HepG2 (cell line): ENCODE measurements around the gene FAIM2. TPM values are rescaled to one million over a fixed set of nuclear protein-coding genes. Genes with fewer than 3 reads are reported as not detected.

Experiments used
- ATAC-seq: fragments of 200-7000 bp; cut with Tn5 transposase; 3 replicates; pipeline ENCODE4 v1.9.1; 2020; ENCODE audit warnings: mild to moderate bottlenecking, moderate library complexity
- BruUV-seq: library from RNA; stranded (reverse); fragments of 400-500 nt; replicated peaks from 2 replicates; lab custom pipeline; 2021; lab: Mats Ljungman, UMichigan
- CTCF ChIA-PET: fragments of 300-600 bp; formaldehyde crosslinking; extraction: SDS; loops from one replicate; lab custom pipeline; 2021; ENCODE audit warnings: low total read pairs, inconsistent platforms, low intra/inter-chr PET ratio; lab: Yijun Ruan, JAX
- POLR2A ChIA-PET: fragments of 350-600 bp; sonication (Branson Sonifier 250); formaldehyde crosslinking; loops from one replicate; lab custom pipeline; 2020; ENCODE audit warnings: antibody characterized with exemption, inconsistent platforms; lab: Yijun Ruan, JAX
- DNase-seq: peaks from one replicate; pipeline ENCODE4 v3.0.0-alpha.2; 2015; ENCODE audit warnings: low spot score
- FAIRE-seq: peaks from 3 replicates; lab custom pipeline; 2011; peaks lifted over from hg19 to GRCh38; lab: Jason Lieb, UNC
- H2AFZ ChIP-seq: one replicate; pipeline ENCODE4 v1.6.1; 2011; ENCODE audit warnings: low read length, inconsistent platforms
- H3K27ac ChIP-seq: fragments of 300-600 bp; 3 replicates; pipeline ENCODE4 v1.8.0; 2011; ENCODE audit warnings: mixed run types, mild to moderate bottlenecking, mixed read lengths, low read length, inconsistent platforms; ENCODE audit not compliant: insufficient read depth; ENCODE audit errors: extremely low read length
- H3K27me3 ChIP-seq, 2 experiments: fragments of 200-600 bp in 1 of 2; 2 replicates in 1 of 2; 3 replicates in 1 of 2; pipeline versions ENCODE4 v1.6.0 to v1.8.0; 2011; ENCODE audit warnings: low read length in 2 of 2, mild to moderate bottlenecking in 2 of 2, moderate library complexity in 2 of 2, inconsistent platforms in 1 of 2; ENCODE audit not compliant: insufficient read depth in 2 of 2, control insufficient read depth in 1 of 2
- H3K36me3 ChIP-seq, 2 experiments: fragments of 200-600 bp in 1 of 2; replicated peaks in 1 of 2; 2 replicates in 1 of 2; 3 replicates in 1 of 2; pipeline versions ENCODE4 v1.5.1 to v1.8.0; 2011; ENCODE audit warnings: low read length in 2 of 2, inconsistent platforms in 1 of 2; ENCODE audit not compliant: insufficient read depth in 2 of 2, control insufficient read depth in 1 of 2
- H3K4me1 ChIP-seq: 2 replicates; pipeline ENCODE4 v1.5.1; 2012; ENCODE audit warnings: low read length, inconsistent platforms; ENCODE audit not compliant: insufficient read depth
- H3K4me2 ChIP-seq: 2 replicates; pipeline ENCODE4 v1.6.0; 2011; ENCODE audit warnings: low read depth, low read length, inconsistent platforms
- H3K4me3 ChIP-seq, 3 experiments: fragments of 200-600 bp in 1 of 3; sonication (generic), shearing (Covaris generic) in 1 of 3; replicated peaks in 1 of 3; 2 replicates each; pipeline ENCODE4 v1.5.1; 2011 to 2016; ENCODE audit warnings: low read length in 3 of 3, inconsistent platforms in 2 of 3, low read depth in 2 of 3, mild to moderate bottlenecking in 2 of 3, control low read depth in 1 of 3, mixed read lengths in 1 of 3; ENCODE audit not compliant: insufficient read depth in 1 of 3
- H3K79me2 ChIP-seq: one replicate; pipeline ENCODE4 v1.6.1; 2011; ENCODE audit warnings: low read length, inconsistent platforms; ENCODE audit not compliant: insufficient read depth
- H3K9ac ChIP-seq: 2 replicates; pipeline ENCODE4 v1.6.0; 2011; ENCODE audit warnings: mild to moderate bottlenecking, low read depth, low read length, inconsistent platforms; ENCODE audit not compliant: insufficient read depth
- H3K9me3 ChIP-seq: 2 replicates; pipeline ENCODE4 v1.5.1; 2012; ENCODE audit warnings: mild to moderate bottlenecking, low read length
- H4K20me1 ChIP-seq: 2 replicates; pipeline ENCODE4 v1.6.0; 2011; ENCODE audit warnings: inconsistent platforms, mild to moderate bottlenecking, low read length, moderate library complexity; ENCODE audit not compliant: insufficient read depth
- ELF1 ChIP-seq: sonication (generic); formaldehyde crosslinking; IDR thresholded peaks from 2 replicates; pipeline ENCODE4 v1.4.0; 2020; ENCODE audit warnings: missing genetic modification reagents
- ERF ChIP-seq: IDR thresholded peaks from 2 replicates; pipeline ENCODE4 v1.6.1; 2018; ENCODE audit warnings: missing biosample characterization, missing genetic modification reagents
- FOXC1 ChIP-seq: sonication (generic); formaldehyde crosslinking; IDR thresholded peaks from 2 replicates; pipeline ENCODE4 v1.8.0; 2022; ENCODE audit warnings: mild to moderate bottlenecking, missing genetic modification reagents, borderline replicate concordance
- HNF4A ChIP-seq: sonication (generic); formaldehyde crosslinking; IDR thresholded peaks from 2 replicates; pipeline ENCODE4 v1.4.0; 2020; ENCODE audit warnings: missing genetic modification reagents
- JDP2 ChIP-seq: sonication (generic); formaldehyde crosslinking; IDR thresholded peaks from 2 replicates; pipeline ENCODE4 v1.8.1; 2022; ENCODE audit warnings: missing genetic modification reagents, borderline replicate concordance
- MIXL1 ChIP-seq: IDR thresholded peaks from 2 replicates; pipeline ENCODE4 v1.6.1; 2016
- PRPF4 ChIP-seq: fragments of 200-400 bp; formaldehyde crosslinking; IDR thresholded peaks from 2 replicates; pipeline ENCODE4 v1.6.1; 2016; ENCODE audit warnings: low read length, low read depth; ENCODE audit not compliant: poor library complexity, severe bottlenecking
- RORA ChIP-seq: sonication (generic); formaldehyde crosslinking; IDR thresholded peaks from 2 replicates; pipeline ENCODE4 v1.5.0; 2020; ENCODE audit warnings: mild to moderate bottlenecking, missing genetic modification reagents, moderate library complexity
- SCMH1 ChIP-seq: sonication (generic); formaldehyde crosslinking; IDR thresholded peaks from 2 replicates; pipeline ENCODE4 v1.9.0; 2021; ENCODE audit warnings: missing genetic modification reagents, mild to moderate bottlenecking, borderline replicate concordance
- SMAD9 ChIP-seq: sonication (generic); formaldehyde crosslinking; IDR thresholded peaks from 2 replicates; pipeline ENCODE4 v1.5.1; 2020; ENCODE audit warnings: mild to moderate bottlenecking, missing genetic modification reagents
- ZBTB20 ChIP-seq: sonication (generic); formaldehyde crosslinking; IDR thresholded peaks from 2 replicates; pipeline ENCODE4 v1.8.1; 2023; ENCODE audit warnings: missing genetic modification reagents, low read depth, mild to moderate bottlenecking, borderline replicate concordance
- ZBTB21 ChIP-seq: sonication (generic); formaldehyde crosslinking; IDR thresholded peaks from 2 replicates; pipeline ENCODE4 v1.4.0; 2020; ENCODE audit warnings: missing genetic modification reagents
- ZMYM4 ChIP-seq: sonication (generic); formaldehyde crosslinking; IDR thresholded peaks from 2 replicates; pipeline ENCODE4 v1.8.1; 2023; ENCODE audit warnings: mild to moderate bottlenecking, missing genetic modification reagents
- ZNF773 ChIP-seq: sonication (generic); formaldehyde crosslinking; IDR thresholded peaks from 2 replicates; pipeline ENCODE4 v1.4.0; 2020; ENCODE audit warnings: missing genetic modification reagents, borderline replicate concordance
- WGBS: methylation state at CpG from one replicate; pipeline ENCODE4 v1.1.6; 2017; ENCODE audit warnings: low lambda C conversion rate; 5-methylcytosine and 5-hydroxymethylcytosine counted together
- in situ Hi-C: cut with HindIII; loops from 2 replicates; pipeline ENCODE4 v1.10.0; 2017; ENCODE audit warnings: low pct_unique_long_range_greater_than_20kb; ENCODE audit not compliant: extremely low pct_ligation_motif_present
- intact Hi-C: fragments of 100-400 bp; cut with micrococcal nuclease; formaldehyde crosslinking; loops from one replicate; pipeline ENCODE4 v1.10.0; 2022; ENCODE audit not compliant: unreplicated experiment
- polyA plus RNA-seq, 8 experiments: library from polyadenylated mRNA; depleted of rRNA in 3 of 8; stranded (reverse) in 7 of 8; unstranded in 1 of 8; fragments of >200 nt; fragmentation: Illumina TruSeq in 4 of 8; extraction: Trizol in 4 of 8; gene quantifications; 2 replicates each; pipeline versions ENCODE4 v1.2.1 to v1.2.3, GENCODE V29; 2011 to 2016; ENCODE audit warnings: low read depth in 4 of 8, missing spikeins in 1 of 8, mixed read lengths in 1 of 8; ENCODE audit not compliant: insufficient read depth in 1 of 8
- total RNA-seq, 5 experiments: library from RNA; depleted of rRNA; stranded (reverse); fragments of >200 nt; fragmentation: Illumina TruSeq; extraction: Trizol; gene quantifications; 2 replicates each; pipeline ENCODE4 v1.2.3, GENCODE V29; 2016; ENCODE audit warnings: low read depth in 1 of 5
- TF ChIP-seq, protein P1 (sequence below): IDR thresholded peaks from 2 replicates; pipeline ENCODE4 v1.6.1; 2016
- TF ChIP-seq, protein P2 (sequence below): sonication (generic); formaldehyde crosslinking; conservative IDR thresholded peaks from 2 replicates; pipeline ENCODE4 v1.4.0; 2020; ENCODE audit warnings: mild to moderate bottlenecking, missing genetic modification reagents, moderate library complexity
- TF ChIP-seq, protein P3 (sequence below): IDR thresholded peaks from 2 replicates; pipeline ENCODE4 v1.6.1; 2016; ENCODE audit warnings: control low read depth

FAIM2 gene
- total and polyA plus RNA-seq, 2 of the 13 experiments (the other 11 are each of a cell fraction or from before 2014, with no cell fraction given) = not detected

DNA sequence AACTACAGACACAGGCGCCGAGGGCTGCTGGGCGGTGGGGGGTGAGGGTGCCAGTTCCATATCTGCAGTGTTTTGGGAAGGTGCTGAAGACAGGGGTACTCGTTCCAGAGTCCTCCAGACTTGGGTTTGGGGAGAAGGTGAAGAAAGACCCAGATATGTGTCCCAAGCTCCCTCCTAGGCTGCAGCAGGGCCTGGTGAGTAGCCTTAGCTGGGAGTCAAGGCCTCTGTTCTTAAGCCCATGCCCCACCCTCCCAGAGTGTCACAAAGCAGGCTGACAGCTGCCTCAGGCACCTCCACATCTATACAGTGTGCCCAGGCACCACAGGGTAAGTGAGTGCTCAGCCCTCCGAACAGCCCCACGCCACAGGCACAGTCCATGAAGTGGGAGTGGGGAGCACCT lies 79.7 kb downstream of the FAIM2 start:
- no peaks in the 10 kb centered on the region for H3K9me3 ChIP-seq
- 95% methylated on average over 6 of the region's 6 CpGs for WGBS

DNA sequence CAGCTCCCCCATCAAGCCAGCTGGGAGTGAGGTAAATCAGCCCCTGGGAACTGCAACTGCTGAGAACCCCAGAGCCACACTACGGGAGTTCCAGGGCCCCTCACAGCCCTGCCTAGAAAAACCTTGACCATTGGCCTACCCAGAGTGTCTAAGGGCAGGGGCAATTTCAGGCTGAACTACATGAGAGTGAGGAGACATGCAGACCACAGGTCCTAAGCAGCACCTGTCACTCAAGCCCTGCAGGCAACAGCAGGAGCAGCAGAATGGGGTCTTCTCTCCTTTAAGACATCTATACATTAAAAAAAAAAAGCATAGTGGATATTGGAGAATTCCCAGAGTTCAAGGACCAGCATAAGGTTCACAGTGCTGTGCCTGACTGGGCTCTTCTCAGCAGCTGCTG lies 80.3 kb downstream of the FAIM2 start:
- no peak overlapping the region for H2AFZ ChIP-seq
- H3K4me1 ChIP-seq = peaks cover 54% of the 10 kb centered on the region
- H3K9ac ChIP-seq = no peak overlapping the region
- no peaks in the 10 kb centered on the region; a peak in 1 of 5 replicates for H3K27me3 ChIP-seq
- no peaks in the 10 kb centered on the region for H3K9me3 ChIP-seq
- CTCF ChIA-PET = no interaction called here
- peaks cover 34% of the 10 kb centered on the region for H3K79me2 ChIP-seq
- H3K27ac ChIP-seq = no peak overlapping the region
- intact Hi-C loops (no loop called here), in situ Hi-C loops (no loop called here)
- ATAC-seq (no peak), DNase-seq (no peak), FAIRE-seq (no peak)
- H3K36me3 ChIP-seq = peaks cover 0 to 4% of the 10 kb centered on the region in 2 experiments; a peak in 1 of 5 replicates
- BruUV-seq = no TSS peak
- 40% methylated on average over 1 of the region's 1 CpG for WGBS
- POLR2A ChIA-PET = no interaction called here
- H4K20me1 ChIP-seq = peaks cover 16% of the 10 kb centered on the region
- peak overlapping the region; percentile 5; the same call in 1 of the 2 replicates for H3K4me2 ChIP-seq
- H3K4me3 ChIP-seq = no peak overlapping the region
- TF ChIP-seq, protein P1, sequence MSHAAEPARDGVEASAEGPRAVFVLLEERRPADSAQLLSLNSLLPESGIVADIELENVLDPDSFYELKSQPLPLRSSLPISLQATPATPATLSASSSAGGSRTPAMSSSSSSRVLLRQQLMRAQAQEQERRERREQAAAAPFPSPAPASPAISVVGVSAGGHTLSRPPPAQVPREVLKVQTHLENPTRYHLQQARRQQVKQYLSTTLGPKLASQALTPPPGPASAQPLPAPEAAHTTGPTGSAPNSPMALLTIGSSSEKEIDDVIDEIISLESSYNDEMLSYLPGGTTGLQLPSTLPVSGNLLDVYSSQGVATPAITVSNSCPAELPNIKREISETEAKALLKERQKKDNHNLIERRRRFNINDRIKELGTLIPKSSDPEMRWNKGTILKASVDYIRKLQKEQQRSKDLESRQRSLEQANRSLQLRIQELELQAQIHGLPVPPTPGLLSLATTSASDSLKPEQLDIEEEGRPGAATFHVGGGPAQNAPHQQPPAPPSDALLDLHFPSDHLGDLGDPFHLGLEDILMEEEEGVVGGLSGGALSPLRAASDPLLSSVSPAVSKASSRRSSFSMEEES (CRISPR knock-in tag) = no peak
- TF ChIP-seq ERF (CRISPR knock-in tag) (no peak), ZBTB21 (CRISPR knock-in tag) (no peak), HNF4A (CRISPR knock-in tag) (0 out of 2 replicates have a peak, but pooled peaks have one; percentile 11), PRPF4 (no peak), RORA (no peak)
- TF ChIP-seq, protein P2, sequence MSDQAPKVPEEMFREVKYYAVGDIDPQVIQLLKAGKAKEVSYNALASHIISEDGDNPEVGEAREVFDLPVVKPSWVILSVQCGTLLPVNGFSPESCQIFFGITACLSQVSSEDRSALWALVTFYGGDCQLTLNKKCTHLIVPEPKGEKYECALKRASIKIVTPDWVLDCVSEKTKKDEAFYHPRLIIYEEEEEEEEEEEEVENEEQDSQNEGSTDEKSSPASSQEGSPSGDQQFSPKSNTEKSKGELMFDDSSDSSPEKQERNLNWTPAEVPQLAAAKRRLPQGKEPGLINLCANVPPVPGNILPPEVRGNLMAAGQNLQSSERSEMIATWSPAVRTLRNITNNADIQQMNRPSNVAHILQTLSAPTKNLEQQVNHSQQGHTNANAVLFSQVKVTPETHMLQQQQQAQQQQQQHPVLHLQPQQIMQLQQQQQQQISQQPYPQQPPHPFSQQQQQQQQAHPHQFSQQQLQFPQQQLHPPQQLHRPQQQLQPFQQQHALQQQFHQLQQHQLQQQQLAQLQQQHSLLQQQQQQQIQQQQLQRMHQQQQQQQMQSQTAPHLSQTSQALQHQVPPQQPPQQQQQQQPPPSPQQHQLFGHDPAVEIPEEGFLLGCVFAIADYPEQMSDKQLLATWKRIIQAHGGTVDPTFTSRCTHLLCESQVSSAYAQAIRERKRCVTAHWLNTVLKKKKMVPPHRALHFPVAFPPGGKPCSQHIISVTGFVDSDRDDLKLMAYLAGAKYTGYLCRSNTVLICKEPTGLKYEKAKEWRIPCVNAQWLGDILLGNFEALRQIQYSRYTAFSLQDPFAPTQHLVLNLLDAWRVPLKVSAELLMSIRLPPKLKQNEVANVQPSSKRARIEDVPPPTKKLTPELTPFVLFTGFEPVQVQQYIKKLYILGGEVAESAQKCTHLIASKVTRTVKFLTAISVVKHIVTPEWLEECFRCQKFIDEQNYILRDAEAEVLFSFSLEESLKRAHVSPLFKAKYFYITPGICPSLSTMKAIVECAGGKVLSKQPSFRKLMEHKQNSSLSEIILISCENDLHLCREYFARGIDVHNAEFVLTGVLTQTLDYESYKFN (CRISPR knock-in tag) = peak; percentile 29; the same call in 1 of the 2 replicates
- TF ChIP-seq, protein P3, sequence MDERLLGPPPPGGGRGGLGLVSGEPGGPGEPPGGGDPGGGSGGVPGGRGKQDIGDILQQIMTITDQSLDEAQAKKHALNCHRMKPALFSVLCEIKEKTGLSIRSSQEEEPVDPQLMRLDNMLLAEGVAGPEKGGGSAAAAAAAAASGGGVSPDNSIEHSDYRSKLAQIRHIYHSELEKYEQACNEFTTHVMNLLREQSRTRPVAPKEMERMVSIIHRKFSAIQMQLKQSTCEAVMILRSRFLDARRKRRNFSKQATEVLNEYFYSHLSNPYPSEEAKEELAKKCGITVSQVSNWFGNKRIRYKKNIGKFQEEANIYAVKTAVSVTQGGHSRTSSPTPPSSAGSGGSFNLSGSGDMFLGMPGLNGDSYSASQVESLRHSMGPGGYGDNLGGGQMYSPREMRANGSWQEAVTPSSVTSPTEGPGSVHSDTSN (CRISPR knock-in tag) = peak; percentile 52; the same call in 1 of the 2 replicates

More for the DNA sequence above, 79.7 kb downstream of the FAIM2 start:
- Histone ChIP-seq H3K79me2 (peaks cover 30% of the 10 kb centered on the region), H3K27ac (no peak overlapping the region), H3K9ac (no peak overlapping the region), H3K4me1 (peaks cover 58% of the 10 kb centered on the region), H3K4me3 (no peak overlapping the region), H3K4me2 (no peak overlapping the region), H4K20me1 (peaks cover 16% of the 10 kb centered on the region), H3K27me3 (no peaks in the 10 kb centered on the region; a peak in 1 of 5 replicates), H3K36me3 (peaks cover 0 to 4% of the 10 kb centered on the region in 2 experiments; a peak in 1 of 5 replicates), H2AFZ (no peak overlapping the region)
- DNase-seq (no peak), FAIRE-seq (no peak), ATAC-seq (no peak)
- TF ChIP-seq SMAD9 (no peak), SCMH1 (no peak), ZBTB20 (CRISPR knock-in tag) (no peak), ZNF773 (CRISPR knock-in tag) (no peak), MIXL1 (CRISPR knock-in tag) (no peak), FOXC1 (CRISPR knock-in tag) (no peak), ELF1 (CRISPR knock-in tag) (no peak), ZMYM4 (CRISPR knock-in tag) (no peak), JDP2 (no peak)
- ChIA-PET CTCF (no interaction called here), POLR2A (no interaction called here)
- intact Hi-C loops = no loop called here
- no TSS peak for BruUV-seq
- in situ Hi-C loops = no loop called here
